Activated T-cell treated with anti-CD3 and anti-CD28 coated beads for 48 hours (primary cell): Measurements from ENCODE around the gene FXR2.
A peak's percentile ranks its signal among the peaks of the same experiment; 100 is the strongest.
"Not testable (repeated sequence)": the region's sequence is repeated elsewhere in the genome, so short reads cannot be mapped to it uniquely, and the experiment has no call there.

Source experiments
- DNase-seq: peaks from one replicate; pipeline ENCODE4 v3.0.0-alpha.2; 2020; ENCODE audit warnings: low read depth

The FXR2 gene

GRCh38 chr17:7627250-7628121, 12.8 kb upstream of the FXR2 start, which contains the start of gene SAT2:
TSS of gene SAT2 (minus strand) at chr17:7627821. CDS start at chr17:7627635, 186 bp downstream.
- DNase-seq = peak; percentile 81

GRCh38 chr17:7626956-7627249, 12.2 kb upstream of the FXR2 start:
- no peak for DNase-seq

- DNase-seq = no peak
Observed at GRCh38 chr17:7626307-7626706, 11.6 kb upstream of the FXR2 start.

DNA sequence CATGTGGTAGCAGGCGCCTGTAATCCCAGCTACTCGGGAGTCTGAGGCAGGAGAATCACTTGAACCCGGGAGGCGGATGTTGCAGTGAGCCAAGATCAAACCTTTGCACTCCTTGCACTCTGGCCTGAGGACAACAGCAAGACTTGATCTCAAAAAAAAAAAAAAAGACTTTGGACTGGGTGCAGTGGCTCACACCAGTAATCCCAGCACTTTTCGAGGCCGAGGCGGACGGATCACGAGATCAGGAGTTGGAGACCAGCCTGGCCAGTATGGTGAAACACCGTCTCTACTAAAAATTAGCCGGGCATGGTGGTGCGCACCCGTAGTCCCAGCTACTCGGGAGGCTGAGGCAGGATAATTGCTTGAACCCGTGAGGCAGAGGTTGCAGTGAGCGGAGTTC, 11.1 kb upstream of the FXR2 start:
- not testable (repeated sequence) for DNase-seq

GRCh38 chr17:7623661-7624060, 9.0 kb upstream of the FXR2 start:
- DNase-seq = no peak

DNA sequence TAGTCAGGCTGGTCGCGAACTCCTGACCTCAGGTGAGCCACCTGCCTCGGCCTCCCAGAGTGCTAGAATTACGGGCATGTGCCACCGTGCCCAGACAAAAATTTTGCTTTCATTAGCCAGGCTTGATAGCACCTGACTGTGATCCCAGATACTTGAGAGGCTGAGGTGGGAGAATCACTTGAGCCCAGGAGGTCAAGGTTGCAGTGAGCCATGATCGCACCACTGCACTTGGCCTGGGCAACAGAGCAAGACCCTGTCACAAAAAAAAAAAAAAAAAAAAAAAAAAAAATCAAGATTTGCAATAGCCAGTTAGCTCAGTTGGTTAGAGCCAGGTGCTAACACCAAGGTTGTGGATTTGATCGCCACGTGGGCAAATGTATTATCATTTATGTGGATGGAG, 6.1 kb upstream of the FXR2 start:
- DNase-seq = no peak

GRCh38 chr17:7618608-7619007, 3.9 kb upstream of the FXR2 start:
- no peak for DNase-seq

DNA sequence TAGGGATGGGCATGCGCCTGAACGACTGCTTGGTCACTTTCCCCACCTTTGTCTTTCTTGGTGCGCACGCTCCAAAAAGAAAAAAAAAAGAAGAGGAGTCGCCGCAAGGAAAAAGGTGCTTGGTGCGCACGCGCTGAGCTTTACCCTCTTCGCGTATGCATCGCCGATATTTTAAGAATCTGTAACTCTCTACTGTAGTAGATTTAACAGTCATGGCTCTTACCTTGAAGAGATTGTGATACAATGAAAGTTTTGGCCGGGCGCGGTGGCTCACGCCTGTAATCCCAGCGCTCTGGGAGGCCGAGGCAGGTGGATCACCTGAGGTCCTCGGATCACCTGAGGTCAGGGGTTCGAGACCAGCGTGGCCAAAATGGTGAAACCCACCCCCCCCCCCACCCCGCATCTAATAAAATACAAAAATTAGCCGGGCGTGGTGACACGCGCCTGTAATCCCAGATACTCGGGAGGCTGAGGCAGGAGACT, 609 bp upstream of the FXR2 start:
- no peak for DNase-seq

- no peak for DNase-seq
Observed at GRCh38 chr17:7613769-7614424, 800 bp downstream of the FXR2 start.

DNA sequence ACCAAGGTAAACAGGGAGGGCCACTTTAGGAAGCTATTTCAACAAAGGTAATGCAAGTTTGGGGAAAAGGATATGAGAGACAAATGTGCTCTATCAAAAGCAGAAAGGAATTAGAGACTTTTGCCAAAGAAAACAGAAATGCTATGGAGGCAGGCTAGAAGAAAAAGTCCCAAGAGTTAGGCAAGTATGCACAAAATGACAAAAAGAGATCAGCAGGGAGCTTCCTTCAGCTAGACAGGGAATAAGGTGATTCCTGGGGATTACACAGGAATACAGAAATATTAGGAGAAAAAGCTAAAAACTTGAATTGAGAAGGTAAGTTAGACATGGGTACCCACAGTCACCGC, 2.4 kb downstream of the FXR2 start:
- DNase-seq = no peak

GRCh38 chr17:7611635-7612293, 2.9 kb downstream of the FXR2 start:
- DNase-seq = no peak

DNA sequence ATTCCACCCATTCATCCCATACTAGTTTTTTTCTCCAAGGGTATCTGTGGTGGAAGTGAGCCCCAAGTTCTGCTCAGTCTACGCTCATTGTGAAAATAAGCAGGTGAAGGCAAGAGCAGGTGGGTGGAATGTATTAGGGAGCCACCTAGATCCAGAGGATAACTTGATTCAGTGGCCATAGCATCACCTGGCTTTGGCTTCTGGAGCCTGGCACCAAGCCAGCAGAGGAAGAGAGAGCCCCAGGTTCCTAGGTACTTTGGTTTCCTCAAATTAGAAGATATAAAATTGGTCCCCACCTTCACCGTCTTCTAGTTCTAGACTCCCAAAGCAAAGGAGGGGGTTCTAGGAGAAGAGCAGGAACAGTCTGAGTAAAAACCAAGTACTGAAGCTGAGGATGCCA, 4.1 kb downstream of the FXR2 start:
- DNase-seq = no peak

DNA sequence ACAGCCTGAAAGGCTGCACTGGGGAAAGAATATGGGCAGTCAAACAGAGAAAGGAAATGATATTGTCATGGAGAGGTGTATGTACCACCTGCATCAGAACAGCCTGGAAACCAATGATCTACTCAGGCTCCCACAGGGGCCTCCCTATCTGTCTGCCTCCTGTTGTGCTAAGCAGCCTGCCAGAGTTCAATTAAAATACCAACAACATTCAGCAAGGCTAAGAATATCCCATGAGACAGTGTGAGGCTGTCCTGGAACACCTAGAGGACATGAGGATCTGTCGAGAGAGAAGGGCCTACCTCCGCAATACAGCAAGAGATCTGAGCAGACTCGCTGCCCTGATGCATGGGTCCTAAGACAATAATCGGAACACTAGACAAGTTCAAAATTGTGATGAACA, 8.4 kb downstream of the FXR2 start:
- DNase-seq = no peak

DNA sequence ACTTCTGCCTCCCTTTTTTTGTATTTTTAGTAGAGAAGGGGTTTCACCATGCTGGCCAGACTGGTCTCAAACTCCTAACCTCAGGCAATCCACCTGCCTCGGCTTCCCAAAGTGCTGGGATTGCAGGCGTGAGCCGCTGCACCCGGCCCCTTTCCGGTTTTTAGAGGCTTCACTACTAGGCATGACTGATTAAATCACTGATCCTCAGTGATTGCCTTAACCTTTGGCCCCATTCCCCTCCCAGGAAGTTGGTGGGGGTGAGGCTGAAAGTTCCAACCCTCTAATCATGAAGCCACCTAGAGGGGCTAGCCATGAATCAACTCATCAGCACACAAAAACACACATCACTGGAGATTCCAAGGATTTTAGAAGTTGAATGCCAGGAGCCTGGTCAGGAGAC, 17.1 kb downstream of the FXR2 start:
- not testable (repeated sequence) for DNase-seq

GRCh38 chr17:7593296-7593695, 21.4 kb downstream of the FXR2 start:
- DNase-seq = no peak

GRCh38 chr17:7592422-7593021, 22.2 kb downstream of the FXR2 start:
- DNase-seq = no peak

GRCh38 chr17:7591596-7591995, 23.1 kb downstream of the FXR2 start:
- DNase-seq = no peak

GRCh38 chr17:7590743-7591142, 24.0 kb downstream of the FXR2 start:
- DNase-seq = no peak

DNA sequence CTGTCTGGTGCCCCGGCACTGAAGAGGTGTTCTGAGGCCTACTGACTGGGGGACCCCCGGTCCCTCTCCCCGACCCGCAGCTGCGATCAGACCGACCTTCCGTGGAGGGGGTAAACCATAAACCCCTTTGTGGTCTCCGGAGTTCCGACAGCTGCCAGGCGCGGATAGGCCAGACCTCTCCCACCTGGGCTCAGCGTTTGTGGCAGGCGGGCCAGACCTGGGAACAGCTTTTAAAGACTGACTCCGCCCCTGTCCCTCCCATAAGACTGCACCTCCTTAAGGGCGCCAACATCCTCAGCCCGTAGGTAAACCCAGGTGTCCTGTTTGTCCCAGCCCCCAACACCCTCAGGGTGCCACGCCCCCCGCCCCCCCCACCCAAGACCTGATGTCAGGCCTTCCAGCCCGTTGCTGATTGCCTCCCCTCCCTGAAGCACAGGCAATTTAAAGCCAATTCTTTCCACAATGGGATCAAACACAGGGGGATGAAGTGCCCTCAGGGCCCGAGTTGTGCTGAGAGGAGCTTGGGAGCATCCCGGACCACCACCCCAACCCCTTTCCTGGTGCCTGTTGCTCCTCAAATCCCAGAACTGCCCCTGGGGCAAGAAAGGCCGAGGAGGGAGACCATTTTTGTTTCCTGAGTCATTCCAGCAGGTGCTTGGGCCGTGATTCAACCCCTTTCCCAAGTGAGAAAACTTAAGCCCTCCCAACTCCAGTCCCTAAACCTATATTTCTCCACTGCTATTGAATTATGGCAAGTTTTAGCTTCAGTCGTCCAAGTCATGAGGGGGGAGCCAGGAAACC, 24.6 kb downstream of the FXR2 start, which contains the start of gene SOX15:
TSS of gene SOX15 (minus strand) at position 204 of the 801 bp plus-strand sequence. CDS start 418 bp downstream, outside the sequence.
- DNase-seq = no peak

- peak; percentile 58 for DNase-seq
Observed at GRCh38 chr17:7589204-7589868, 25.4 kb downstream of the FXR2 start.

DNA sequence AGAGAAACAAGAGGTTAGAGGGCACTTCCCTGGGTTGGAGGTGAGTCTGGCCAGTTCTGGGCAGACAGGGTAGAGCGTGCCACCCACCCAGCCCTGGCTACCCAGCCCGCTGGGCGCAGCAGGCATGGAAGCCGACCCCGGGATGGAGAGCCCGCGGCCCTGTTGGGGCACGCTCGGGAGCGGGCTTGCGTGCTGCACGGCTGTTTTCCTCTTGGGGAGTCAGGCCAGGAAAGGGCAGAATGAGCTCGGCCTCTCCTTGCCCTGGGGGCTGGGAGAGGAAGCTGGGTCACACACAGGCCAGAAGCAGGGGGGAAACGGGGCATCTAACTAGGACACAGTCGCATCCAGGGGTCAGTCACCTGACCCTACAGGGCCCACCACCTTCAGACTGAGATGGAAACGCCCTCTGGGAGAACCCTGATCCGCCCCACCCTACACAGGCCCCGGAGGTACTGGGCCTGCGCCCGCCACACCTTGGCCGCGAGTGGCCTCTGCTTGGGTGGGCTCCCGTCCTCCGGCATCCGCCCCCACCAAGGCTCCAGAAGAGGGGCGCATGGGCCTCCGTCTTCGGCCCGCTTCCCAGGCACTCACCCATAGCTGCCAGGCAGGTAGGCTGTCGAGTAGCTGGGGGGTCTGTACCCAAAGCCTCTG, 26.0 kb downstream of the FXR2 start:
- DNase-seq = no peak
